Tibial artery (tissue), 4 donors: ENCODE measurements around the gene HOXD9.

ENCODE experiments used
- DNase-seq, 2 donors: peaks; one replicate each; pipeline ENCODE4 v3.0.0-alpha.2; 2019
- H3K27ac ChIP-seq, 2 donors: fragments of 200-600 bp; sonication (generic) in 1 of 2; 1 replicate in 1 of 2; 2 replicates in 1 of 2; pipeline ENCODE4 v1.5.1; 2018 to 2019; ENCODE audit warnings: mild to moderate bottlenecking in 1 of 2
- H3K27me3 ChIP-seq, 2 donors: fragments of 200-600 bp; sonication (generic) in 1 of 2; one replicate each; pipeline versions ENCODE4 v1.5.1 to v1.6.0; 2016 to 2019
- H3K36me3 ChIP-seq, 3 donors: fragments of 200-600 bp; sonication (generic) in 2 of 3; one replicate each; pipeline ENCODE4 v1.5.1; 2016 to 2019; ENCODE audit warnings: mild to moderate bottlenecking in 2 of 3
- H3K4me1 ChIP-seq, 4 donors: fragments of 200-600 bp; sonication (generic) in 2 of 4; 1 replicate in 3 of 4; 2 replicates in 1 of 4; pipeline ENCODE4 v1.5.1; 2016 to 2019
- H3K4me3 ChIP-seq, 2 donors: fragments of 200-600 bp; sonication (generic) in 1 of 2; 1 replicate in 1 of 2; 2 replicates in 1 of 2; pipeline ENCODE4 v1.5.1; 2018 to 2019; ENCODE audit warnings: mild to moderate bottlenecking in 2 of 2
- H3K9me3 ChIP-seq, 3 donors: fragments of 200-600 bp; sonication (generic) in 1 of 3; one replicate each; pipeline ENCODE4 v1.5.1; 2016 to 2019
- CTCF ChIP-seq, 2 experiments: fragments of 200-600 bp in 1 of 2; fragments of 450-650 bp in 1 of 2; IDR thresholded peaks; one replicate each; pipeline ENCODE4 v1.5.1; 2017 to 2019; ENCODE audit warnings: antibody characterized with exemption in 2 of 2, mild to moderate bottlenecking in 1 of 2, moderate library complexity in 1 of 2
- intact Hi-C: fragments of 100-400 bp; cut with DNase I; formaldehyde crosslinking; loops from one replicate; pipeline ENCODE4 v1.15.0; 2023; ENCODE audit warnings: low total_unique reads

The HOXD9 gene

DNA sequence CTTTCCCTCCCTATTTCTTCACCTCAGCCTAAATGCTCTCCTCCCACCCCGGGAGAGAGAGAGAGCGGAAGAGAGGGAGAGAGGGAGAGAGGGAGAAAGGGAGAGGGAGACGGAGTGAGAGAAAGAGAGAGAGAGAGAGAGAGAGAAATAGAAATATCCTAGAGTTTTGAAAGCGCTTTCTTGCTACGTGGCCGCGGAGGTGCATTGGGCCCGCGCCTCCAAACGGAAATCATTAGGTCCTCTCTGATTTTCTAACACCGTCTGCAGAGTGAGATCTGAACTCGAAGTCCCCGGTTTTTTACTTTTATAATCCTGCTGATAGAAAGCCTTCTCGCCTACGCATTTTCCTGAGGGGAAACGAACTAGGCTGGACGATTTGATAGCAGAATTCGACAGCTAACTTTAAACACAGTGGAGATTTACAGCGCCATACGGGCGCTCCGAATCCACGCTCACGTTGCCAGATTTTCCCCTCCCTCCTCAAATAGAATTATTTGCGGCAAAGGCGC, 37.9 kb upstream of the HOXD9 start:
- H3K4me3 ChIP-seq, result no peak overlapping the region
- peaks cover 0 to 59% (median 40%) of the 10 kb centered on the region in 4 donors for H3K4me1 ChIP-seq
- no peak overlapping the region for H3K27ac ChIP-seq
- intact Hi-C loops, result no loop called here
- DNase-seq, result no peak
- no peaks in the 10 kb centered on the region for H3K36me3 ChIP-seq
- peaks cover 0 to 7% (median 0%) of the 10 kb centered on the region in 3 donors for H3K9me3 ChIP-seq
- H3K27me3 ChIP-seq, result peaks cover 21 to 99% of the 10 kb centered on the region in 2 donors
- TF ChIP-seq CTCF (IDR thresholded peaks at IDR 0.05), result no peak

- intact Hi-C loops, result no loop called here
- TF ChIP-seq CTCF (IDR thresholded peaks at IDR 0.05), result no peak
- Histone ChIP-seq H3K27ac (no peak overlapping the region), H3K9me3 (peaks cover 0 to 7% (median 0%) of the 10 kb centered on the region in 3 donors), H3K4me3 (no peak overlapping the region), H3K27me3 (peaks cover 20 to 100% of the 10 kb centered on the region in 2 donors), H3K36me3 (no peaks in the 10 kb centered on the region), H3K4me1 (peaks cover 0 to 53% (median 35%) of the 10 kb centered on the region in 4 donors)
- DNase-seq, result no peak
These were observed 37.3 kb upstream of the HOXD9 start for GRCh38 chr2:176085120-176085788.

GRCh38 chr2:176085861-176086771, 36.4 kb upstream of the HOXD9 start:
- intact Hi-C loops, result no loop called here
- H3K9me3 ChIP-seq, result peaks cover 0 to 7% (median 0%) of the 10 kb centered on the region in 3 donors
- TF ChIP-seq CTCF (IDR thresholded peaks at IDR 0.05), result peak; percentile 42 to 50
- H3K27ac ChIP-seq, result no peak overlapping the region
- DNase-seq, result peak in 1 of 2 donors; percentile 66
- H3K4me3 ChIP-seq, result peak overlapping the region in 1 of 2 donors; percentile 15
- peaks cover 0 to 47% (median 30%) of the 10 kb centered on the region in 4 donors for H3K4me1 ChIP-seq
- peaks cover 14 to 100% of the 10 kb centered on the region in 2 donors for H3K27me3 ChIP-seq
- H3K36me3 ChIP-seq, result no peaks in the 10 kb centered on the region

GRCh38 chr2:176087330-176088047, 35.0 kb upstream of the HOXD9 start:
- Histone ChIP-seq H3K4me3 (no peak overlapping the region), H3K9me3 (peaks cover 0 to 4% (median 0%) of the 10 kb centered on the region in 3 donors), H3K27me3 (peaks cover 15 to 100% of the 10 kb centered on the region in 2 donors), H3K27ac (no peak overlapping the region), H3K36me3 (no peaks in the 10 kb centered on the region), H3K4me1 (peaks cover 0 to 47% (median 36%) of the 10 kb centered on the region in 4 donors)
- peak in 1 of 2 donors; percentile 54 for DNase-seq
- intact Hi-C loops, result loop anchor here (2.0 kb wide), 1 partner anchor 399 kb away; no protein-coding TSS in a partner anchor
- no peak for TF ChIP-seq CTCF (IDR thresholded peaks at IDR 0.05)
